Measurements from ENCODE around the gene KRTAP9-4. TPM values are rescaled to one million over a fixed set of nuclear protein-coding genes. Genes with fewer than 3 reads are reported as not detected.
"Not testable (repeated sequence)": the region's sequence is repeated elsewhere in the genome, so short reads cannot be mapped to it uniquely, and the experiment has no call there.

The KRTAP9-4 gene
- total RNA-seq, 1 donor from 2014 or later, result not detected

DNA sequence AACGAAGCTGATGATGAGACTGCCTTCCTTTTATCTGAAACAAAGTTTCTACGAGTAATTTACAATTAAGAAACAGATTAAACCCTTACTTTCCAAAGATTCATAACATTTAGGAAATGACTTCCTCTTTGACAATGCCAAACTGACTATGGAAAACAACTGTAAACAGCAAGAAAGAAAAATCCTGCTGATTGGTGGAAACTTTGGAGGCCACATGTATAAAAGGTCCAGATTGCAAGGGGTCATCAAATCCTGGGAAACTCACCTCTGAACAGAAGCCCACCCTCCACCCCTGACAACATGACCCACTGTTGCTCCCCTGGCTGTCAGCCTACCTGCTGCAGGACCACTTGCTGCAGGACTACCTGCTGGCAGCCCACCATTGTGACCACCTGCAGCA is 15.6 kb downstream of the KRTAP9-4 start, which contains the start of gene KRTAP9-6:
KRTAP9-6 (plus strand) TSS at position 301 of the 400 bp plus-strand sequence; CDS start at position 301, 0 bp downstream.
- DNase-seq (ENCODE audit: low spot score), result no peak

DNA sequence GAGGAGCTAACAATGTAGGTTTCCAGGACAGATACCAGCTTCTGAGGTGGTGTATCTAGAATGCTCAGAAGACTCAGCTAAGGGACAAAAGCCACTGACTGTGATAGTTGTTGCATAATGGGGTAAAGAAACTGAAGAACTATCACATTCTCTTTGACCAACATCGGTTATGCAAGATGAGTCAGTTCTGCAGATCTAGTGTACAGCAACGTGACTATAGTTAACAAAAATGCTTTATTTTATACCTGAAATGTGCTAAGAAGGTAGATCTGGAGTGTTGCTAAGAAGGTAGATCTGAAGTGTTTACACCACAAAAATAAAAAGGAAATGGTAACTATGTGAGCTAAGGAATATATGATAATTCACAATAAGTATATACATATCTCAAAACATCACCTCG is 18.2 kb downstream of the KRTAP9-4 start:
- no peak for DNase-seq (ENCODE audit: low spot score)

DNA sequence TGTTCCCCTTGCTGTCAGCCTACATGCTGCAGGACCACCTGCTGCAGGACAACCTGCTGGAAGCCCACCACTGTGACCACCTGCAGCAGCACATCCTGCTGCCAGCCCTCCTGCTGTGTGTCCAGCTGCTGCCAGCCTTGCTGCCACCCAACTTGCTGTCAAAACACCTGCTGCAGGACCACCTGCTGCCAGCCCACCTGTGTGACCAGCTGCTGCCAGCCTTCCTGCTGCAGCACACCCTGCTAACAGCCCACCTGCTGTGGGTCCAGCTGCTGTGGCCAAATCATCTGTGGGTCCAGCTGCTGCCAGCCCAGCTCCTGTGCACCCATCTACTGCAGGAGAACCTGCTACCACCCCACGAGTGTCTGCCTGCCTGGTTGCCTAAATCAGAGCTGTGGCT is 21.8 kb downstream of the KRTAP9-4 start:
- DNase-seq (ENCODE audit: low spot score), result not testable (repeated sequence)

DNA sequence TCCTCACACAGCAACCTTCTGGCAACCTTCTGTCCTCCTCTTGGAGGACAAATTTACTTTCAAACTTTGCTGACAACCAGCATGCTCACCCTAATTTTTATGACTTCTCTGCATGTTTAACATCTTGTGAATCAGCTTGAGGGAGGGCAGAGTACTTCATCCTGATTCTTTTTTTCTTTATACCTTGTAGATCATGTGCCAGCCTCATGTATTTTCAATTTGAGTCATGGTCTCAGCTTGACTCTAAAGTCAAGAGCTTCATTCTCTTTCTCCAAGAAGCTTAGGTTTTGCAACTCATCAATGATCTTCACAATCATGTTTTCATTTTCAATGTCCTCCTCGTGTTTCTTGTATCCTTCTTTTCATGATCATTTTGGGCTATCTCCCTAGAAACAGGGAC is 22.4 kb downstream of the KRTAP9-4 start:
- no peak for DNase-seq (ENCODE audit: low spot score)

DNA sequence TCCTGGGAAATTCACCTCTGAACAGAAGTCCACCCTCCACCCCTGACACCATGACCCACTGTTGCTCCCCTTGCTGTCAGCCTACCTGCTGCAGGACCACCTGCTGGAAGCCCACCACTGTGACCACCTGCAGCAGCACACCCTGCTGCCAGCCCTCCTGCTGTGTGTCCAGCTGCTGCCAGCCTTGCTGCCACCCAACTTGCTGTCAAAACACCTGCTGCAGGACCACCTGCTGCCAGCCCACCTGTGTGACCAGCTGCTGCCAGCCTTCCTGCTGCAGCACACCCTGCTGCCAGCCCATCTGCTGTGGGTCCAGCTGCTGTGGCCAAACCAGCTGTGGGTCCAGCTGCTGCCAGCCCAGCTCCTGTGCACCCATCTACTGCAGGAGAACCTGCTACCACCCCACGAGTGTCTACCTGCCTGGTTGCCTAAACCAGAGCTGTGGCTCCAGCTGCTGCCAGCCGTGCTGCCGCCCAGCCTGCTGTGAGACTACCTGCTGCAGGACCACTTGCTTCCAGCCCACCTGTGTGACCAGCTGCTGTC is 26.2 kb downstream of the KRTAP9-4 start, which contains the start of gene KRTAP9-7:
KRTAP9-7 (plus strand) TSS at position 51 of the 543 bp plus-strand sequence; CDS start at position 51, 0 bp downstream.
- DNase-seq (ENCODE audit: low spot score), result not testable (repeated sequence)

DNA sequence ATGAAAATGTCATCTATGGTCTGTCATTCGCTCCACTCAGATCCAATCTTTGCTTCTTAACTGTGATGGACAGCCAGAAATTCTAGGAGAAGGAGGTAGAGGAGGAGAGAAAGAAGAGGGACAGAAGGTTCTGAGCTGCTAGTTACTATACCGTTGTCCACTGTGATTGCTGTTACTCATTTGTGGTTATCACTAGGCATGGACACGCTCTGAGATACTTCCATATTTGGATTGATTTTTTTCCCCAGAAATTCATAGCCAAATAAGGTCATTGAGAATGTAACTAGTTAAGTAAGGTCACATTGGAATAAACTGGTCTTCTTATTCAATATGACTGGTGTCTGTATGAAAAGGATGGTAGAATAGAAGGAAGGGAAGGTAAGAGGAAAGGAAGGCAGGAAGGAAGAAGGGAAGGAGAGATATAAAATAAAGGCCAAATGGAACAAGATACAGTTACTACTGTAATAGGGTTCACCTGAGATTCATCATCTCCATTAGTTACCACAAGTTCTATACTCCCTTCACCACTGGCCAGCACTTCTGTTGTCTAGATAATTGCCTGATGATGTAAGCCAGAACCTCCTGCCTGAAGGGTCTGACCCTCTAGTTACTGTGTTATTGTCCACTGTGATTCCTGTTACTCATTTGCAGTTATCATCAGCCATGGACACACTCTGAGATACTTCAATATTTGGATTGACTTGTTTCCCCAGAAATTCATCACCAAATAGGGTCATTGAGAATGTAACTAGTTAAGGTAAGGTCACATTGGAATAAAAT is 28.9 kb downstream of the KRTAP9-4 start:
- no peak for DNase-seq (ENCODE audit: low spot score)

DNA sequence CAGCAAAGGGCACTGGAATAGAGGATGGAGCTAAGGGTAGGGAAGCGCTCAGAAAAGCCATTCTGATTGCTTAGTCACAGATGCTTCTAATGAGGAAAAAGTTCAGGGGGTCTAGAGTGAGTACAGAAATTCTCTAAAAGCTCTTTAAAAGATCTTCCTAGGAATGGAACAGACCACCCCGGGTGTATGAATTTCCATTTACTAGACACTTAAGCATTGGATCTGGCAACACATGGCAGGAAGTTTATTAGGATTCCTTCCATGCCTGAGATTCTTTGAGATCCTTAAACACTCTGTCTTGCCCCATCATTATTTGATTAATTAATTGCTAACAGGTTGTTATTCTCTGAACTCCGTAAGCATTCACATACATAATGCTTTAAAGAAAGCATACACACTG is 34.6 kb downstream of the KRTAP9-4 start:
- no peak for DNase-seq (ENCODE audit: low spot score)

DNA sequence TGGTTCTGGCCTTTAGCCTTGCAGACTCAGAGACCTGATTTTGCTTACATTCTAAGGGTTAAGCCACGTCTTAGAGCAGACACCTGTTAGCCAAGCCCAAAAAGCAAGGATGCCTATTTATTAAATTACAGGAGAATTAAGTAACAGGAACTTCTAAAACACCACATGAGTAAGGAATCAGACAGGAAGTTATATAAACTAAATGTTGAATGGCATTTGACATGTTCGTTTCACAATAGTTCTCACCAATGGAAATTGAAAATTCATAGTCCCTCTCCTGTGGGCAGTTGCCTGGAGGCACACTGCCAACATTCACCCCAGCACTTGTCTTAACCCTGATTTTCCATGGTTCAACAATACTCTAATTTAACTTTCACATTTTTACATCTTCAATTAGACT is 35.1 kb downstream of the KRTAP9-4 start:
- DNase-seq (ENCODE audit: low spot score), result no peak

DNA sequence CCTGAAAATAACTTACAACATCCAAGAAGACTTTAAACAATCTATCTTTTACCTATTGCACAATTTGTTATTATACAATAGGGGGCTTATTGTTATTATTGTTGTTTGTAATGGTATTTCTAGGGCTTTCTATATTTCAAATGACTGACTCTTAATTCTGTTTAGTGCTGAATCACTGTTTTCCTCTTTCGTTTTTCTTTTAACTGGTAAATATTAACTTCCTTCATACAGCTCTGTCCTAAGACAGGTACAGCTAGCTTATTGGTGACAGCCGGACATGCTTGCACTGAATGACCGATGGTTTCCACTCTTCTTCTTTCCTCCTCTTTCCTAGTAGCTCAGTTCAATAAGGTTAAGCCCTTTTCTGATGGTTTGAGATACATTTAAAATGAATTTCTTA is 37.6 kb downstream of the KRTAP9-4 start:
- DNase-seq (ENCODE audit: low spot score), result no peak

DNA sequence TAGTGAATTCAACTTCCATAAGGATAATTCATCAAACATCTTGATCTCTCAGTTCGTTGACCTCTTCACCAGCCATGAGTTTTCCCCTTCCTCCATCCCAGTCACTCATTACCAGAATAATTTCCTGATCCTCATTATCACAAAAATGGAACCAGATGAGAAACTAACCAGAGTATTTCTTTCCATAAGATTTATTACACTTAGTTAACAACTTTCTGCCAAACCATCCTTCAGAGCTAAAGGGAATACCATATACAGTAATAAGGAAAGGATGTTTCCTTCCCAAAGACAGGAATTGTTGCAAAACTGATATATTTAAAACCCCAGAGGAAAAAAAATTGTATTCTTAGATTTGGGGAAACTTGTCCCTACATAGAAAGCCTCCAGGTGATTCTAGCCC is 44.5 kb downstream of the KRTAP9-4 start:
- DNase-seq (ENCODE audit: low spot score), result no peak

DNA sequence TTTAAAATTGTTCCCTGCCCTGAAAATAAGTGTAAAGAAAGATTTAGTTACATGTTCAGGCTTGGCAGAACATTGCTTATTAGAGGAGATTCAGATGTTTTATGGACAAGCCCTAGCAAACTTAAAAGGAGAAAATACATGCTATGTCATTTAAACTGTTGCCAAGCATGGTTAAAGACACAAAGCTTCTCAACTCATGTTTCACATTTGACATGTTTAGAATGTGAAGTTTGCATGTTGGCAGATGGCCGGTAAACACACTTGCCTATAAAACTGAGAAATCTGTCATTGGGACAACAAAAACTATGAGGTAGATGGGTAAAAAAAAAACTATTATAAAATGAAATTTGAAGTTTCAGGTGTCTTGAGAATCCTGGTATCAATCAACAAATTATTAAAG is 47.4 kb downstream of the KRTAP9-4 start:
- no peak for DNase-seq (ENCODE audit: low spot score)

DNA sequence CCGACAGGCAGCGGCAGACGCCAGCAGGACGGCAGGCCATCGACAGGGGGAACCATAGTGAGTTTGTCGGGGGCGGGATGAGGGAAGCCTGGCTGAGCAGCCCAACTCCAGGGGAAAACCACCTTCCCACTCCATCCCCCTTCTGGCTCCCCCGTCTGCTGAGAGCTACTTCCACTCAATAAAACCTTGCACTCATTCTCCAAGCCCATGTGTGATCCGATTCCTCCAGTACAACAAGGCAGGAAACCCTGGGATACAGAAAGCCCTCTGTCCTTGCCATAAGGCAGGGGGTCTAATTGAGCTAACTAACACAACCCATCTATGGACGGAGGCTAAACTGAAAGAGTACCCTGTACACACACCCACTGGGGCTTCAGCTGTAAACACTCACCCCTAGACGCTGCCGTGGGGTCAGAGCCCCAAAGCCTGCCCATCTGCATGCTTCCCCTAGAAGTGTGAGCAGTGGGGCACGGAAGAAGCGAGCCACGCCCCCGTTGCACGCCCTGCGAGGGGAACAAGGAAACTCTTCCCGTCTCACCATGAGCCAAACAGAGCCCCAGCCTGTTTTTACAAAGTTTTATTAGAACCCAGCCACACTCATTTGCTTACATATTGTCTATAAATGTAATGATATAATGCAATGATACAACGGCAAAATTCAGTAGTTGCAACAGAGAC is 49.1 kb downstream of the KRTAP9-4 start:
- no peak for DNase-seq (ENCODE audit: low spot score)

Other genes with a start within 250 kb of the KRTAP9-4 start
- gene KRTAP3-2, start 249.8 kb upstream of the KRTAP9-4 start, total RNA-seq, result not detected
- gene KRTAP3-1, start 240.6 kb upstream of the KRTAP9-4 start, total RNA-seq, result not detected
- gene KRTAP1-5, start 222.5 kb upstream of the KRTAP9-4 start, total RNA-seq, result not detected
- not detected for gene KRTAP1-4, start 219.5 kb upstream of the KRTAP9-4 start, total RNA-seq
- not detected for gene KRTAP1-3, start 214.8 kb upstream of the KRTAP9-4 start, total RNA-seq
- not detected for gene KRTAP1-1, start 208.2 kb upstream of the KRTAP9-4 start, total RNA-seq
- gene KRTAP2-1, start 202.4 kb upstream of the KRTAP9-4 start, total RNA-seq, result not detected
- not detected for gene KRTAP2-2, start 194.5 kb upstream of the KRTAP9-4 start, total RNA-seq
- not detected for gene KRTAP2-3, start 189.6 kb upstream of the KRTAP9-4 start, total RNA-seq
- not detected for gene KRTAP2-4, start 183.8 kb upstream of the KRTAP9-4 start, total RNA-seq
- not detected for gene KRTAP4-7, start 165.5 kb upstream of the KRTAP9-4 start, total RNA-seq
- gene KRTAP4-8, start 151.5 kb upstream of the KRTAP9-4 start, total RNA-seq, result not detected
- not detected for gene KRTAP4-16, start 147.5 kb upstream of the KRTAP9-4 start, total RNA-seq
- gene KRTAP4-9, start 144.3 kb upstream of the KRTAP9-4 start, total RNA-seq, result not detected
- gene KRTAP4-11, start 131.3 kb upstream of the KRTAP9-4 start, total RNA-seq, result not detected
- gene KRTAP4-12, start 125.5 kb upstream of the KRTAP9-4 start, total RNA-seq, result not detected
- not detected for gene KRTAP4-6, start 109.1 kb upstream of the KRTAP9-4 start, total RNA-seq
- not detected for gene KRTAP4-5, start 99.9 kb upstream of the KRTAP9-4 start, total RNA-seq
- not detected for gene KRTAP4-4, start 88.9 kb upstream of the KRTAP9-4 start, total RNA-seq
- gene KRTAP4-3, start 81.5 kb upstream of the KRTAP9-4 start, total RNA-seq, result not detected
- gene KRTAP4-2, start 71.5 kb upstream of the KRTAP9-4 start, total RNA-seq, result not detected
- not detected for gene KRTAP4-1, start 64.8 kb upstream of the KRTAP9-4 start, total RNA-seq
- not detected for gene KRTAP9-1, start 59.8 kb upstream of the KRTAP9-4 start, total RNA-seq
- gene KRTAP9-2, start 23.0 kb upstream of the KRTAP9-4 start, total RNA-seq, result not detected
- gene KRTAP9-3, start 17.2 kb upstream of the KRTAP9-4 start, total RNA-seq, result not detected
- not detected for gene KRTAP9-8, start 11.7 kb upstream of the KRTAP9-4 start, total RNA-seq
- not detected for gene KRTAP9-9, start 5.7 kb downstream of the KRTAP9-4 start, total RNA-seq
- not detected for gene KRTAP9-6, start 15.7 kb downstream of the KRTAP9-4 start, total RNA-seq
- not detected for gene KRTAP9-7, start 26.0 kb downstream of the KRTAP9-4 start, total RNA-seq
- gene KRTAP29-1, start 53.2 kb downstream of the KRTAP9-4 start, total RNA-seq, result not detected
- gene KRTAP16-1, start 59.6 kb downstream of the KRTAP9-4 start, total RNA-seq, result not detected
- gene KRTAP17-1, start 66.0 kb downstream of the KRTAP9-4 start, total RNA-seq, result not detected
- gene KRT33A, start 101.1 kb downstream of the KRTAP9-4 start, total RNA-seq, result not detected
- not detected for gene KRT33B, start 120.1 kb downstream of the KRTAP9-4 start, total RNA-seq
- not detected for gene KRT34, start 132.6 kb downstream of the KRTAP9-4 start, total RNA-seq
- gene KRT31, start 147.9 kb downstream of the KRTAP9-4 start, total RNA-seq, result not detected
- not detected for gene KRT37, start 174.9 kb downstream of the KRTAP9-4 start, total RNA-seq
- not detected for gene KRT38, start 191.3 kb downstream of the KRTAP9-4 start, total RNA-seq
- not detected for gene KRT32, start 217.7 kb downstream of the KRTAP9-4 start, total RNA-seq
- gene KRT35, start 231.5 kb downstream of the KRTAP9-4 start, total RNA-seq, result not detected
- not detected for gene KRT36, start 240.2 kb downstream of the KRTAP9-4 start, total RNA-seq

All from ureter (tissue), 1 donor.